ENCODE data around the gene JADE3.
"Not testable (repeated sequence)": the region's sequence is repeated elsewhere in the genome, so short reads cannot be mapped to it uniquely, and the experiment has no call there.

Gene JADE3

DNA sequence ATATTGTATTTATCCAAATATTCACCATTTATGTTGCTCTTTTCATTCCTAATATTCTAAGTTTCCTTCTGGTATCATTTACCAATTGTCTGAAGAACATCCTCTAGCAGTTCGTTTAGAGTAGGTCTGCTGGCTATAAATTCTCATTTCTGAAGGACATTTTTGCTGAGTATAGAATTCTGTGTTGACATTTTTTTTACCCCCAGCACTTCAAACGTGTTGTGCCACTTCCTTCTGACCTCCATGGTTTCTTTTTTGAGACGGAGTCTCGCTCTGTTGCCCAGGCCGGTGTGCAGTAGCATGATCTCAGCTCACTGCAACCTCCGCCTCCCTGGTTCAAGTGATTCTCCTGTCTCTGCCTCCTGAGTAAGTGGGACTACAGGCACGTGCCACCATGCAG lies 26.4 kb downstream of the JADE3 start:
- DNase-seq, result no peak

- DNase-seq, result no peak
Observed at GRCh38 chrX:46941341-46941740, 29.1 kb downstream of the JADE3 start.

GRCh38 chrX:46953137-46953527 lies 40.9 kb downstream of the JADE3 start:
- DNase-seq, result no peak

DNA sequence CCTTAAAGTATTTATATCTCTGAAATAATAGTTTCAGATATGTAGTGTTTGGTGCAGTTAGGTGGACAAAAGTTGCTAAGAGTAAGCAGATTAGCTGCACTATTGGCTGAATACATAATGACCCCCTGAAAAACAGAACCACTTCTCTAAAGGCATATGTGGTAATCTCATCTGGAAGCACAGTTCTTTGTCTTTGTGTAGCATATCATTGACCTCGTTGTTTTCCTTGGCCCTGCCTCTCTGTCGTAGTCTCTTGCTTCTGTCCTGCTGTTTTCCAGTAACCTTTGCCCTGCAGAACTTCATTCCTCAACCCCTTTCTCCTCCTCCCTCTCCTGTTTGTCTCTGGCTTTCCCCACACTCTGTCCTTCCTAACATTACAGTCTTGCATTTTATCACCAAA lies 41.4 kb downstream of the JADE3 start:
- no peak for DNase-seq

DNA sequence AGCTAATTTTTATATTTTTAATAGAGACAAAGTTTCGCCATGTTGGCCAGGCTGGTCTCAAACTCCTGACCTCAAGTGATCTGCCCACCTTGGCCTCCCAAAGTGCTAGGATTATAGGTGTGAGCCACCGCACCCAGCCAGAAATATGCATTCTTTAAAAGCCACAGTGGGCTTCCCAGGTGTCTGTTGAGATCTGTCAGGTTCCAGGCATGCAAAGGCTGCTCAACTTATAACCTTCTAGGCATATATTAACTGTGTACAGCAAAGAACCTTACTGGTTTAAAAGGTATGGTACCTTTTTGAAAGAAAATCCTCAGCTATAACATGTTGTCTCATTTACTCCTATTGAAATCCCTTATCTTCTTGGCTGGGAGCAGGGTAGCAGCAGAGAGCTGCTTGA lies 42.5 kb downstream of the JADE3 start:
- DNase-seq, result no peak

GRCh38 chrX:46956589-46956988 lies 44.4 kb downstream of the JADE3 start:
- DNase-seq, result not testable (repeated sequence)

- DNase-seq, result no peak
Observed at GRCh38 chrX:46957297-46957696, 45.1 kb downstream of the JADE3 start.

DNA sequence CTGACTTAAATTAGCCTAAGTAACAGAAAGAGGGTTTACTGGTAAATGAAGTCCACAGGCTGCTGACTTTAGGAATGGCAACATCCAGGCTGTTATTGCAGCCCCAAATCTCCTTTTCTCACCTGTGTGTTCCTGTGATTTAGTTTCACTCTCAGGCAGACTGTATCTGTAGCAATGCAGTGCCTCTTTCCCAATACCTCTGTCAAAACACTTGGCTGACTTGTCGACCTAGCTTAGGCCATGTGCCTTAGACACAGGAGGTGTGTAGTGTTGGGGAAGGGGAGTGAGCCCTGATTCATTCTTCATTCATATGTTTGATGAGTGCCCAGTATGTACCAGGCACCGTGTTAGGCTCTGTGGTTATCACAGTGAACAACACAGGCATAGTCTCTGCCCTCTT lies 46.9 kb downstream of the JADE3 start:
- no peak for DNase-seq

GRCh38 chrX:46959985-46960700 lies 47.9 kb downstream of the JADE3 start:
- DNase-seq, result no peak

DNA sequence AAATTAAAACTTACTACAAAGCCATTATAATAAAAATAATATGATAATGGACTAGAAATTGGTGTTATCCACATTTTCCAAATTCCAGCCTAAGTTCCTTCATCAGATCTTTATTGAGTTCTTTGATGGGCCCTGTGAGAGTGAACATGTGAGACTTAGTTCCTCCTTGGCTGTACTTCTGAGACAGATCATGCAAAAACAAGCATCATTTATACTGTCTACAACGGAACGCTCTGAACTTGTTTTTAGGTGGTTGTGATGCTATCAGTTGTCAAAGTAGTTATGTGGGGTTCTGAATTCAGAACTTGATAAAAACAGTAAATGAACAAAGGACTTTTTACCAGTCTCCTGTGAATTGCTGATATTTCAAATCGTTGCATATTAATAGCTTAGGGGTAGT lies 48.9 kb downstream of the JADE3 start:
- no peak for DNase-seq

- no peak for DNase-seq
Observed at GRCh38 chrX:46961574-46962283, 49.5 kb downstream of the JADE3 start.

GRCh38 chrX:46965125-46965758 lies 53.0 kb downstream of the JADE3 start:
- no peak for DNase-seq

DNA sequence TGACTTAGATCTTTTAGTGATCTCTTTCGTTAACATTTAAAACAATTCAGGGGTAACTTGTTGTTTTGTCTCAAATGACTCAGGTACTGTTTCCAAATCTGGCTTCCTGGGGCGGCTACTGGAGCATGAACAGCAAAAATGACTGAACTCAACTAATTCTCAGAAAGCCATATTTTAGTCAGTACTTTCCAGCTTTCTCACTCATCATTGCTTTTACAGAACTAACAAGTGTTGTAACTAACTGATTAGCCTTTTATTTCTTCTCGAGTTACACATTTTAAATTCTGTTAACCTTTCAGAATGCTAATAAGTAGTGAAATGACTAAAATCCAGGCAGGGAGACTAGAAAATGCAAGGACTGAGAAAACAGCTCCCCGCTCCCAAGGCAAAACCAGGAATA lies 55.3 kb downstream of the JADE3 start:
- no peak for DNase-seq

DNA sequence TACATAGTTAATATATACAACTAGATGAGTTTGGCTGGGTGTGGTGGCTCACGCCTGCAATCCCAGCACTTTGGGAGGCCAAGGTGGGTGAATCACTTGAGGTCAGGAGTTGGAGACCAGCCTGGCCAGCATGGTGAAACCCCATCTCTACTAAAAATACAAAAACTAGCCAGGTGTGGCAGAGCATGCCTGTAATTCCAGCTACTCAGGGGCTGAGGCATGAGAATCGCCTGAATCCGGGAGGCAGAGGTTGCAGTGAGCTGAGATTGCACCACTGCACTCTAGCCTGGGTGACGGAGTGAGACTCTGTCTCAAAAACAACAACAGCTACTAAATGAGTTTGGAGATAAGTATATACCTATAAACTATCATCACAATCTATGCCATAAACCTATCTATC lies 64.8 kb downstream of the JADE3 start:
- not testable (repeated sequence) for DNase-seq

DNA sequence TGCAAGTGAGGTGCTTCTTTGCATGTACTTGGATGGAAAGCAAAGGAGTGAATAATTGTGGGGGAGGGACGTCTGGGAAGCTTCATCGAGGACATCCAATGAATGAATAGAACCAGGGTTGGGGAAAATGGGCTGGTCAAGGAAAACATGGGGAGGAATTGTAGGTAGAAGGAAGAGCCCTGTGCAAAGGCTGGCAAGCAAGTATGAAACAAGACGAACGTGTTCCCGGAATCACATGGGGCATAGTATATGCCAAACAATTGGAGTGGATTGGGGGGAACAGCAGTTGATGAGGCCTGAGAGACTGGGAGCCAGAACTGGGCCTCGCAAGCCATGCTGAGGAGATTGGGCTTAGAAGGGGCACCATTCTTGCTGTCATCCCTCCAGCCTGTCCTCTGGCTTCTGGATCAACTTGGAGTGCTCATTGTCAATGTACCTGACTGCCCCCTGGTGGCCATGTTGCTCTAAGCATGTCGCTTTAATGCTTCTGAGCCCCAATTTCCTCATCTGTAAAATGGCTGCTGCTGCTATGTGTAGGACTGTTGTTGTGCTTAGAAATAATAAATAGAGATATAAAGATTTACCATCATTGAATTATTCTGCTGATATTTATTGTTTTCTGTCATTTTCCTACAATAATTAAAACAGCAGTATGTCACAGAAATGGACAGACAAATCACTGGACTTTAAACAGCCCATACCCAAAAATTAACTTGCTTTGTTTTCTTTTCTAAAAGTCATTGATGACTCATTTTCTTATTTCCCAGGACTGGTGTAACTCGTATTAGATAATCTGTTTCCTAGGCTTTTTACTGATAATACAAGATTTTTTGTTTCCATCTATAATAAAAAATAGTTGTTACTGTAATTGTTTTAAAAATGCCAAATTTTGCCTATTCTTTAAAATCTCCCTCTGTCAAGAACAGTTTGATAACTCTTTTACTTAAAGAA lies 66.4 kb downstream of the JADE3 start:
- peak in 1 of 2 experiments; percentile 10 for DNase-seq

- no peak for DNase-seq
Observed at GRCh38 chrX:46984705-46985104, 72.5 kb downstream of the JADE3 start.

DNA sequence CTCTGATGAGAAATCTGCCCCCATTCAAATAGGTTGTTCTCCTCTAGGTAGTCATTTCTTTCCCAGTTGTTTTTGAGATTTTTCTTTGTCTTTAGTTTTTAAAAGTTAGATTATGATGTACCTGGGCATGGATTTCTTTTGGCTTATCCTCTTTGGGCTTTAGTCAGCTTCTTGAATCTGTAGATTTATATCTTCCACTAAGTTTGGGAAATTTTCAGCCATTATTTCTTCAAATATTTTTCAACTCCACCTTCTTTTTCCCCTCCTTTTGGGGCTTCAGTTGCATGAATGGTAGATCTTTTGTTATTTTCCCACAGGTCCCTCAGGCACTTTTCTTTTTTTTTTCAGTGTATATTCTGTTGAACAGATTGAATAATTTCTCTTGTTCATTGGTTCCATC lies 77.3 kb downstream of the JADE3 start:
- DNase-seq, result no peak

DNA sequence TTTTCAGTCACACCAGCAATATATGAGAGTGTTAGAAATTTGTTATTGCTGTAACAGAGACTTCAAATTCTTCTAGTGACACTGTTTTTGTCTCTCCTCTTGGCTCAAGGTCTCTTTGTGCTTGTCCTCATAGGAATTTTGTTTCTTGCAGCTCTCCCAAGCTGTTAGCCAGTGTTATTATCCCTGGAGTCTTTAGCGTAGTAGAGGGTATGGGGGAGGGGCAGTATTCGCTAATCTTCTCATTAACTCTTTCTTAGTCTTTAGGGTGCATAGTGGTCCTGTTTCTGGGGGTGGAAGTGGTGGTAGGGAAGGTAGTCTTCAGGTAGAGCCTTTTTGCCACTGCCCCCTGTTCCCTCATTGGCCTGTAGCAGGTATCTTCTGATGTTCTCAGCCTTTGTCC lies 79.4 kb downstream of the JADE3 start:
- DNase-seq, result no peak

DNA sequence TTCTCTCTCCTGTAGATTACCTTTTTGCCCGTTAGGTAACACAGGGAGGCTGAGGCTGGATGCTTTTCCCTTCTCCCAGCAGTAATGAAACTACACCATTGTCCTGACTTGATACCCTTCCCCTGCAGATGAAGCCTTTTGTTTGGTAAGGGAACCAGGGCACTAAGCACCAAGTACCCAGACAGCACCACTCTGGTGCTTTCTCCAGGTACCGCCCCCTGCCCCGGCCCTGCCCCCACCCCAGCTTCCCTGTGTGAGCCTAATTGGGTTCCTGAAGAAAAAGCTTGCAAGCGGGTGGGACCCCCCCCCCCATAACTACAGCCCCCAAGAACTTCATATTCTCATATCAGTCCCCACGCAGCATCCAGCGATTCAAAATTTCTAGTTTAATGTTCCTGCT lies 79.8 kb downstream of the JADE3 start:
- no peak for DNase-seq

- DNase-seq, result no peak
Observed at GRCh38 chrX:46994096-46994495, 81.9 kb downstream of the JADE3 start.

DNA sequence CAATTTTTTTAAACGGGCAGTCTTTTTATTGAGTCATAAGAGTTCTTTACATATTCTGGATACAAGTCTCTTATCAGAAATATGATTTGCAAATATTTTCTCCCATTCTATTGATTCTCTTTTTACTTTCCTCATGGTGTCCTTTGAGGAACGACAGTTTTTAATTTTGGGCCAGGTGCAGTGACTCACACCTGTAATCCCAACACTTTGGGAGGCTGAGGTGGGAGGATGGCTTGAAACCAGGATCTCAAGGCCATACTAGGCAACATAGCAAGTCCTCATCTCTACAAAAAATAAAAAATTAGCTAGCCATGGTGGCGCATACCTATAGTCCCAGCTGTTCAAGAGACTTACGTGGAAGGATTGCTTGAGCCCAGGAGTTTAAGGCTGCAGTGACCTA lies 99.9 kb downstream of the JADE3 start:
- no peak for DNase-seq

GRCh38 chrX:47026198-47026597 lies 114.0 kb downstream of the JADE3 start:
- no peak for DNase-seq

DNA sequence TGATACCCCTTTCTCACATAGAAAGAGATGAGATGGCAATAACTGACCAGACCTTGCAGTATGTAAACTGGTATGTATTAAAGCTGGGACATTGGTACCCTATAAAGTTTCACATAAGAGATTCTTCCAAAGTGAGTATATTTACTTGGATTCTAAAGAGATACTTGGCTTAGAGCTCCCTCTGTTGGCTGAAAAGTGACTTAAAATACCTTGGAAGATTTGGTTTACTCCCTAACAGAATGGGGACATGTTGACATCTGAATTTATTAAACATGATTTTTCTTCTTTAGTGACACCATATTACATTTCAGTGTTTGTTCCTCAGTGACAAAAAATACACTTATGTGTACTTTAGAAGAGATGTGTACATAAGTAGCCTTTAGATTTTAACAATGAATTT lies 118.1 kb downstream of the JADE3 start:
- DNase-seq, result peak; percentile 1 to 2

Measured in NCI-H1930 (cell line).